ENCODE measurements around the gene KCNQ2.

The KCNQ2 gene

DNA sequence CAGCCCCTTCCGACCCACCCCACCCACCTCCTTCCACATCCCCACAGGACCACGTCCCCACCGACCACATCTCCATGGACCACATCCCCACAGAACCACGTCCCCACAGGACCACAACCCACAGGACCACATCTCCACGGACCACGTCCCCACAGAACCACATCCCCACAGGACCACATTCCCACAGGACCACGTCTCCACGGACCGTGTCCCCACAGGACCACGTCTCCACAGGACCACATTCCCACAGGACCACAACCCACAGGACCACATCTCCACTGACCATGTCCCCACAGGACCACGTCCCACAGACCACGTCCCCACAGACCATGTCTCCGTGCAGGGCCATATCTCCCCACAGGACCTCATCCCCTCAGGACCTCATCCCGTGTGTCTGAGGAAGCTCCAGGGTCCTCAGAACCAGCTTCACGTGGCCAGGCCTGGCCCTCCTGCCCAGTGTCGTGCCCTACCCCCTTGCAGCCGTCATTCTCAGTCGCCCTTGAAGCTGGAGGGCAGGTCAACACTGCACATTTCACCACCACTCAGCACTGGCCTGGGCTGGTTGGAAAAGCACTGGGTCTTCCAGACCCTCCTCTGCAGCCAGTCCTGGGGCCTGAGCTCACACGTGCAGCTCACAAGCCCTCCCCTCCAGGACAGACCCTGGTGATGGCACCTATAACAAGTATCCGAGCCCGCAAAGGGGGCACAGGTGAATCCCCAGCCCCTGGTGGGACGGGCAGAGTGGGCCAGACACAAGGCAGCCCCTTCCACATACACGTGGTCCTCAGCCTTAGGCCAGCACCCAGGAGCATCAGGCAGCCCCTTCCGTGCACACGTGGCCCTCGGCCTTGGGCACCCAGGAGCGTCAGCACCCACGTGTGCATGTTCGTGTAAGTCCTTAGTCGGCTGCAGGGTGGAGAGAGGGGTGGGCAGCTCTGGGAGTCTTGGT is 115.2 kb downstream of the KCNQ2 start:
- DNase-seq (ENCODE audit: low spot score): no peak

DNA sequence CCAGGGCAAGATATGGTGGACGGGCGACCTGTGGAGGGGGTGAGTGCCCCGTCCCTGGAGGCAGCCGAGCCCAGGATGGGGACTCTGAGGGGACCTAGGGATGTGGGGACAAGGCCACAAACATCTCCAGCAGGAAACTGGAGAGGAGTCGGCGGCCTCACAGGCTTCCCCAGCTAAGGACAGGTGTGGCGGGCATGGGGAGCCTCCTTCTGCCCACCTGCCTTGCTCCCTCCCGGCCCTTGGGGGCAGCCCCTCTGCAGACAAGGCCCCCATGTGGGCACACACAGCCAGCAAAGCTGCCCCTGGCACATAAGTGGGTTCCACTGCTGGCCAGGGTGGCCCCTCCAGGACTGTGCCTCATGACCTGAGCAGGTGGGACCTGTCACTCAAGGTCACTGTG is 115.9 kb downstream of the KCNQ2 start:
- DNase-seq (ENCODE audit: low spot score): no peak

DNA sequence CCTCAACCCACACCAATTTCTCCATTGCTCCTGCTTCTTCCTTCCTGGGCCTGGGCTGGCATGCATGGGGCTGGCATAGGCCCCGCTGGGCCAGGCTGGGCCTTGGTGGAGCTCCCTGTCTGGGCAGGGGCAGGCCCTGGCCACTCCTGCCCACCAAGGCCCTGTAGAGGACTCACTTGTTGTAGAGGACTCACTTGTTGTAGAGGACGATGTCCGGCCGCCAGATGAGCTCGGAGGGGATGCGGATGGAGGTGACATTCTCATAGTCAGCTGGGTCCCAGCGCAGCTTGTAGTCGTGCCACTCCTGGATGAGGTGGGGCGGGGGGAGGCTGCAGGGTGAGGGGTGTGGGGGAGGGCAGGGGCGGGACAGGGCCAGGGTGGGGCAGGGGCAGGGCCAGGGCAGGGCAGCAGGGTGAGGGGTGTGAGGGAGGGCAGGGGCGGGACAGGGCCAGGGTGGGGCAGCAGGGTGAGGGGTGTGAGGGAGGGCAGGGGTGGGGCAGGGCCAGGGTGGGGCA is 116.6 kb downstream of the KCNQ2 start:
- no peak for DNase-seq (ENCODE audit: low spot score)

DNA sequence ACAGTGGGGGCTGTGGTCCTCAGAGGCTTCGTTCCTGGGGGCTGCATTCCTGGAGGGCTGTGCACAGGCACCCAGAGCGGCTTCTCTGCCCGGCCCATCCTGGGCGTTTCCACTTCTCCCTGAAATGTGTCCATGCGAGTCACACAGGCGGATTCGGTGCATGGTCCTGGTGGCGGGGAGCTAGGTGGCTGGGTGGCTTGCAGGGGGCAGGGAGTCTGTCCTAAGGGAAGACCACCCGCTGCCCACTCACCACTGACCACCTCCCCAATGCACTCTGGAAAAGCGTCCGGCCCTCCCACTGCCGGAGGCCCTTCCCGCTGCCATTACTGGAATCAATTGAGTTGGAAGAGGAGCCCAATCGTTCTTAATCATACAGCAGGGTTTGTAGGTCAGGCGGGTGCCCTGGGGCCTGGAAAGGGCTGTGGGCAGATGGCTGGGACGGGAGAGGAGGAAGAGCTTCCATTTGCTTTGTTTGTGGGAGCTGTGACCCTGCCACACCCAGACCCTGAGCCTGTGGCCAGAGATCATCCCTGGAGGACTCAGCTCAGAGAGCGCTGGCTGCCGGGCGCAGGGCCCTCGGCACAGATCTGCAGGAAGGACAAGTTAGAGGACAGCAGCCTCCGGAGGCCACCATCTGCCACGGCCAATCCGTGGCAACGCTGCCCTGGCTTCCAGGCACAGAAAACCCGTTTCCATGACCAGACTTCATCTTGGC is 117.7 kb downstream of the KCNQ2 start:
- no peak for DNase-seq (ENCODE audit: low spot score)

DNA sequence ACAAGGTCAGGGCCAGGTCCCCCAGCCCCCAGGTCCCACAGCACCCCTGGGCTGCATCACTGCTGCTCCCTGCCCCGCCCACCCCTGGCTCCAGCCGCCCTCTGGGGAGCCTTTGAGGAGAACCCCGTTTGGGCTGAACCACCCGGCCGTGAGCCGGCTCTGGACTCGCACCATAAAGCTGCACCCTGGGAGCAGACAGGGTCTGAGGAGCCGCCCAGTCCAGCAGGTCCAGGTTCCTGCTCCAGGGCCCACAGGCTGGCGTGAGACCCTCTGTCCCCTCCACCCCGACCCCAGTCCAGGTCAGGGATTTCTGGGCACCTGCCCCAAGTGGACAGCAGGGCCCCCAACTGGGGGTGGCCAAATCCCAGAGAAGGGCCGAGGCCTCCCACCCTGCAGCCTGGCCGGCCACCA is 119.6 kb downstream of the KCNQ2 start:
- no peak for DNase-seq (ENCODE audit: low spot score)

DNA sequence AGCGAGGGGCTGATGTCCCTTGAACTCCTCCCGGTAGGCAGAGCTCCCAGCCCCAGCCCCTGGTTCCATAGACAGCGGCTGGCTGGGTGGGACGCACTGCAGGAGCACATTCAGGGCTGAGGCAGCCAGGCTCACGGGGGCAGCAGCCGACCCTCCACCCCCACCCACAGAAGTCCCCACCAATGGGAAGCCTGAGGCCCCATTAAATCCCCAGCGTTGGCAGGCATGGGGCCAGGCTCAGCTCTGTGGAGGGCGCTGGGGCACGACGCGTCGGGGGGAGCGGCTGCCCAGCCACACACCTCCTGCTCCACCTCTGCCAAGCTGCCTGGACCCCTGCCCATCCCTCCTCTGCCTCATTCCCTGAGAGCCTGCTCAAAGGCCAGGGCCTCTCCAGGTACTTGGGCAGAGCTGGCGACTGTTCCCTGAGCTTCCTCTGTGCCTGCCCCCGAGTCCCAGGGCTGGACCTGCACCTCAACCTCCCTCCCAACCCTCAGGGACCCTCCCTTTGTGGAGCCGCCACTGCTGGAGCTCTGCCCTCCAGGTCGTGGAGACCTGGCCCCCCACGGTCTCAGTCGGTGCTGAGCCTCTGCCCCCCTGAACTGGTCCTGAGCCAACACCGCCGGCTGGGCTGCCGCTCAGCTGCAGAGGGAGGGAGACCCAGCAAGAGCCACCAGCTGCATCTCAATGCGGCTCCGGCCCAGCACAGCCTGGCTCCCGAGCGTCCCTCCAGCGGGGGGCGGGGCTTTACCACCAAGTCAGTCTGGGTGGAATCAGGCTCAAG is 120.5 kb downstream of the KCNQ2 start:
- peak; percentile 85 for DNase-seq (ENCODE audit: low spot score)

DNA sequence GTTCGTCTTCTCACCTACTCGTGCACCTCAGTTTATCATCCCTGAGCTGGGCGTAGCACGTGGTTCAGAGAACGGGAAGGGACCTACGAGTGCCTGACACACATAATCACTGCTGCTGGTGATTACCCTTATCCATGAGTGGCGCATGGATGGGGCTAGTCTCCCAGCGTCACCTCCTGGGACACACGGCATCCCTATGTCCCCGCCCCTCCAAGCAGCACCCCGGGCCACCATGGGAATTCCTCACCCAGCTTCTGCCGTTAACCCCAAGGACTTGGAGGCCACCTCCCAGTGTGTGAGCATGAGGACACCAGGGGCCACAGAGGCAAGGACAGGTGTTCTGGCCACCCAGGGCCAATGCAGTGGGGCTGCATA is 121.1 kb downstream of the KCNQ2 start:
- DNase-seq (ENCODE audit: low spot score): no peak

GRCh38 chr20:63350597-63351325 is 121.7 kb downstream of the KCNQ2 start:
- DNase-seq (ENCODE audit: low spot score): no peak

Data from Ammon's horn (tissue), 1 donor.